ENCODE data around the gene CYP3A5.
"Not testable (repeated sequence)": the region's sequence is repeated elsewhere in the genome, so short reads cannot be mapped to it uniquely, and the experiment has no call there.

- TF ChIP-seq CTCF (IDR thresholded peaks at IDR 0.05; ENCODE audit: low read depth, low read length); EZH2phosphoT487 (IDR thresholded peaks at IDR 0.05; ENCODE audit: low read depth): not testable (repeated sequence)
These were observed 19.3 kb upstream of the CYP3A5 start for GRCh38 chr7:99698867-99699730.

All from OCI-LY3 (cell line).